Activated CD8-positive, alpha-beta T cell treated with anti-CD3 and anti-CD28 coated beads, Interleukin-2, amount 10 ng/mL, durations not matched to agents 7 days and 5 days (primary cell): ENCODE data around the gene THOC2. TPM values are rescaled to one million over a fixed set of nuclear protein-coding genes. Genes with fewer than 3 reads are reported as not detected.
"Not testable (repeated sequence)": the region's sequence is repeated elsewhere in the genome, so short reads cannot be mapped to it uniquely, and the experiment has no call there.

Source experiments
- ATAC-seq: fragments of 150-1000 bp; cut with Tn5 transposase; one replicate; pipeline ENCODE4 v1.10.0; 2021; ENCODE audit warnings: moderate library complexity
- CTCF ChIA-PET: fragments of 350-600 bp; sonication (Branson Sonifier 250); formaldehyde crosslinking; loops from one replicate; lab custom pipeline; 2021; ENCODE audit warnings: antibody characterized with exemption; lab: Charles Lee
- POLR2A ChIA-PET: fragments of 350-600 bp; sonication (Branson Sonifier 250); formaldehyde crosslinking; loops from one replicate; lab custom pipeline; 2021; ENCODE audit warnings: antibody characterized with exemption; lab: Charles Lee
- DNase-seq: peaks from one replicate; pipeline ENCODE4 v3.0.0-alpha.2; 2020
- H3K27ac Mint-ChIP-seq: one replicate; pipeline ENCODE4 v1.8.0; 2021; ENCODE audit warnings: mild to moderate bottlenecking, mixed read lengths
- H3K27me3 Mint-ChIP-seq: one replicate; pipeline ENCODE4 v1.8.0; 2021; ENCODE audit warnings: low read depth, mixed read lengths
- H3K36me3 Mint-ChIP-seq: one replicate; pipeline ENCODE4 v1.8.0; 2021; ENCODE audit warnings: low read depth, mixed read lengths
- H3K4me1 Mint-ChIP-seq: one replicate; pipeline ENCODE4 v1.8.0; 2021; ENCODE audit warnings: low read depth, mixed read lengths
- H3K4me3 Mint-ChIP-seq: one replicate; pipeline ENCODE4 v1.8.0; 2021; ENCODE audit warnings: mild to moderate bottlenecking, mixed read lengths
- H3K9me3 Mint-ChIP-seq: one replicate; pipeline ENCODE4 v1.8.0; 2022; ENCODE audit warnings: mixed read lengths; ENCODE audit not compliant: insufficient read depth
- total RNA-seq, 2 experiments: library from RNA; stranded (reverse); gene quantifications; one replicate each; pipeline ENCODE4 v1.2.3, GENCODE V29; 2021

THOC2 gene
- total RNA-seq, 2 experiments from 2014 or later = 78.9 to 83.4 TPM

DNA sequence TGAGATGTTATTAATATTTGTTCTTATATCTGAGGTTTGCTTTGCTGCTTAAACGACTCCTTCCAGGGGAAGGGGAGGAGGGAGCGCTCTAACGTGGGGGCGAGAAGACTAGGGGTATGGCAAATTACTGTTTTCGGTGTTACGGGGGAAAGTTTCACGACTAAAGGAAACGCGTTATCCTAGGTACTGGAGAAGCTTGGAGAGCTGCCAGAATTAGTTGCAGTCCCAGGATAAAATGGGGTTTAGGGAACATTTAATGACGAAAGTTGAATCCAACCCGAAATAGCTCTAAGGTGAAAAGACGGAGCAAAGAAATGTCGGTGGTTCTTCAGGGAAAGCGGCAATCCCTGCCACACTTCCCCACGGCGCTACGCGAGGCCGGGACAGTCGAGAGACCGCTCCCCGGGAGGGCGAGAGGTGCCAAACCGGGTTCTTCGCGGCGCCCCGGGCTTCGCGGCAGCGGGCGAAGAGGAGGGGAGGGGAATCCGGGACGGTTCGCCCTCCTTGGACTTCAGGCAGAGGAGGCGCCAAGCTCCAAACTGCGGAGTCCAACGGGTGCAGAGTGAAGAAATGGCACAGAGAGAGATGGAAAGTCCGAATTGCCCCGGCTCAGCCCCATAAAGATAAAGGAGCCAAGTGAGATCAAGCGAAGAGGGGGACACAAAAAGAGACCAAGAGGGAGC lies 724 bp downstream of the THOC2 start:
- Mint-ChIP-seq H3K36me3 (peaks cover 4% of the 10 kb centered on the region), H3K27ac (peak overlapping the region; percentile 92), H3K4me3 (peak overlapping the region; percentile 91), H3K4me1 (peaks cover 26% of the 10 kb centered on the region), H3K9me3 (no peaks in the 10 kb centered on the region), H3K27me3 (no peaks in the 10 kb centered on the region)
- ChIA-PET CTCF (interaction anchor here (0.6 to 1.3 kb wide), 2 partner anchors 101 to 506 kb away, joined by 3 read pairs; no protein-coding TSS in a partner anchor), POLR2A (interaction anchor here (0.6 to 0.7 kb wide), 2 partner anchors 228 to 608 kb away, joined by 3 to 4 read pairs; no protein-coding TSS in a partner anchor)
- peak; percentile 51 for ATAC-seq
- DNase-seq = peak; percentile 21

DNA sequence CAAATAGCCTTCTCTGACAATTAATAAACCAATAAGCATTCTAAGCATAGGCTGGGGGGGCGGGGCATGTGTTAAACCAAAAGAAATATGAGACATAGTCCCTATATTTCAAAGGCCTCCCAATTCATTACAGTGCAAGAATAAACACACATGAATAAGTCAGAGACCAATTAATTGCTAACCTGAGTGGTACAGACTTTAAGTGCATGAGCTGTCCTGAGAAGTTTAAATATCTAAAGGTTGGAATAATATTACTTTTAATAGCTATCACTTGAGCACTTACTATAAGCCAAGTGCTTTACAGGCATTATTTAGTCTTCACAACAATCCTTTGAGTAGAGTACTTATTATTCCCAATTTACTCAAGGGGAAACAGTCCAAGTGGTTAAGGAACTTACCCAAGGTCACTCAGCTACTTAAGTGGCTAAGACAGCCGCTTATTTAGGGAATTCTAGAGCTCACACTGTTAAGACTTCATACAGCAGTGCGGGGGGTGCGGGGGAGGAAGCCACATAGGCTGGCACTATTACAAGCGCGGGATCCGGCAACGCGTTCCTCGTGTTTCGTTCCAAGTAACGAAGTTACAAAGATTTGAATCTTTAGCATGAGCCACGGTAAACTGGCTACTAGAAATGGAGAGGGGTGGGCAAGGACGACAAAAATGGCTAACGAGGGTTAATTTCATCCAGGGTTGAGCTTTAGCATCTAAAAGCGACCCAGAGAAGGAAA lies 1.4 kb downstream of the THOC2 start:
- ATAC-seq = no peak
- CTCF ChIA-PET = interaction anchor here (1.1 to 1.3 kb wide), 2 partner anchors 13 to 102 kb away, joined by 3 read pairs; no protein-coding TSS in a partner anchor

DNA sequence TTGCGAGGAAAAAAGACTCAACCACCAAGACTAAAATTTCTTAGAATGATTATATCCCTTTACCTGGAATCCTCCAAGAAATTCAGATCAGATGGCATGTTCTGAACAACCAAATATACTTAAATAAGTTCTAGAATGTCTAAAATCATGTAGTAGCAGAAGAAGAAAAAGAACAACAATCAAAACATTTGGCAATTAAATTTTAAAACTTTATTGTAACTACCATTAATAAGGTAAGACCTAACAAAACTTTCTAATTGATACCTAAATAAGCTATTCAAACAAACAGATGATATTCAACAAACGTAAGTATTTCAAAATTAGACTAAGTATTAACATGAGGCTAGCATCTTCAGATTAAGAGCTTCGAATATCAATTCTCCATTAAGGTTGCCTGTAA lies 4.3 kb downstream of the THOC2 start:
- ChIA-PET CTCF (interaction anchor here (0.6 to 1.4 kb wide), 2 partner anchors 106 to 144 kb away, joined by 3 read pairs; no protein-coding TSS in a partner anchor), POLR2A (no interaction called here)
- DNase-seq (no peak), ATAC-seq (no peak)
- Mint-ChIP-seq H3K27me3 (no peaks in the 10 kb centered on the region), H3K4me3 (peak overlapping the region; percentile 22), H3K9me3 (no peaks in the 10 kb centered on the region), H3K27ac (no peak overlapping the region), H3K36me3 (peaks cover 7% of the 10 kb centered on the region), H3K4me1 (peaks cover 26% of the 10 kb centered on the region)

More for the DNA sequence above, 1.4 kb downstream of the THOC2 start:
- no peaks in the 10 kb centered on the region for H3K27me3 Mint-ChIP-seq
- peak overlapping the region; percentile 91 for H3K4me3 Mint-ChIP-seq
- H3K36me3 Mint-ChIP-seq = peaks cover 4% of the 10 kb centered on the region
- POLR2A ChIA-PET = interaction anchor here (0.6 kb wide), 1 partner anchor 34 kb away, joined by 3 read pairs; no protein-coding TSS in a partner anchor
- H3K4me1 Mint-ChIP-seq = peaks cover 26% of the 10 kb centered on the region
- H3K9me3 Mint-ChIP-seq = no peaks in the 10 kb centered on the region
- peak; percentile 27 for DNase-seq
- peak overlapping the region; percentile 92 for H3K27ac Mint-ChIP-seq

DNA sequence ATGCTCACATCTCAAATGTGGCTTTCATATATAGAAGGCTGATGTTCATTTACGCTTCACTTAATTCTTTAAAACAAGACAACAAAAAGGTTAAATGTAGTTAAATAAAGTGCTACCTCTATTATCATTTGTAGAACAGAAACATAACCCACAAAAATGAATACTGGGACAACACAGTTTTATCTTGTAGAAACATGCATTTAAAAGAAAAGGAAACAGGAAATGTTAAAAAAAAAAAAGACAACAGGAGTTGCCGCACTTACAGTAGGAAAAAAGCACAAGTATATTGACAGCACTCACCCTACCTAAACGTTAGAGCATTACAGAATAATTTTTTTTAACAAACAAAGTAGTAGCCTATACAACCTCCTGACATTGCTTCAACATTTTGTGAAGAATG lies 4.8 kb downstream of the THOC2 start:
- CTCF ChIA-PET = no interaction called here
- Mint-ChIP-seq H3K27me3 (no peaks in the 10 kb centered on the region), H3K27ac (no peak overlapping the region), H3K4me3 (peak overlapping the region; percentile 22), H3K36me3 (peaks cover 9% of the 10 kb centered on the region), H3K4me1 (peaks cover 22% of the 10 kb centered on the region), H3K9me3 (no peaks in the 10 kb centered on the region)
- DNase-seq (no peak), ATAC-seq (no peak)
- POLR2A ChIA-PET = no interaction called here

DNA sequence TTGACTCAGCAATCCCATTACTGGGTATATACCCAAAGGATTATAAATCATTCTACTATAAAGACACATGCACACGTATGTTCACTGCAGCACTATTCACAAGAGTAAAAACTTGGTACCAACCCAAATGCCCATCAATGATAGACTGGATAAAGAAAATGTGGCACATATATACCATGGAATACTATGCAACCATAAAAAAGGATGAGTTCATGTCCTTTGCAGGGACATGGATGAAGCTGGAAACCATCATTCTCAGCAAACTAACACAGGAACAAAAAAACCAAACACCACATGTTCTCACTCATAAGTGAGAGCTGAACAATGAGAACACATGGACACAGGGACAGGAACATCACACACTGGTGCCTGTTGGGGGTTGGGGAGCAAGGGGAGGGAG lies 10.7 kb downstream of the THOC2 start:
- H3K27me3 Mint-ChIP-seq, DNase-seq, ATAC-seq, H3K27ac Mint-ChIP-seq, CTCF ChIA-PET, H3K4me1 Mint-ChIP-seq, POLR2A ChIA-PET, H3K9me3 Mint-ChIP-seq, H3K4me3 Mint-ChIP-seq: not testable (repeated sequence)
- peaks cover 17% of the 10 kb centered on the region for H3K36me3 Mint-ChIP-seq

DNA sequence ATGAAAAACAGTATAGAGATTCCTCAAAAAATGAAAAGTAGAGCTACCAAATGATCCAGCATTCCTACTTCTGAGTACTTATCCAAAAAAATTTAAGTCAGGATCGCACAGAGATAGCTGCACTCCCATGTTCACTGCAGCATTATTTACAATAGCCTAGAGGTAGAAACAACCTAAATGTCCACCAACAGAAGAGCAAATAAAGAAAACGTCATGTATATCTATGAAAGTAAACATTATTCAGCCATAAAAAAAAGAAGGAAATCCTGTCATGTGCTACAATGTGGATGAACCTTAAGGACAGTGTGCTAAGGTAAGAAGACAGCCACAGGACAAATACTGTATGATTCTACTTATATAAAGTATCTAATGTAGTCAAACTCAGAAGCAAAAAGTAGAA lies 12.4 kb downstream of the THOC2 start:
- ATAC-seq (no peak), DNase-seq (no peak)
- Mint-ChIP-seq H3K9me3 (no peaks in the 10 kb centered on the region), H3K27me3 (no peaks in the 10 kb centered on the region), H3K4me3 (no peak overlapping the region), H3K36me3 (peaks cover 24% of the 10 kb centered on the region), H3K4me1 (no peaks in the 10 kb centered on the region), H3K27ac (no peak overlapping the region)
- POLR2A ChIA-PET = no interaction called here
- CTCF ChIA-PET = no interaction called here

DNA sequence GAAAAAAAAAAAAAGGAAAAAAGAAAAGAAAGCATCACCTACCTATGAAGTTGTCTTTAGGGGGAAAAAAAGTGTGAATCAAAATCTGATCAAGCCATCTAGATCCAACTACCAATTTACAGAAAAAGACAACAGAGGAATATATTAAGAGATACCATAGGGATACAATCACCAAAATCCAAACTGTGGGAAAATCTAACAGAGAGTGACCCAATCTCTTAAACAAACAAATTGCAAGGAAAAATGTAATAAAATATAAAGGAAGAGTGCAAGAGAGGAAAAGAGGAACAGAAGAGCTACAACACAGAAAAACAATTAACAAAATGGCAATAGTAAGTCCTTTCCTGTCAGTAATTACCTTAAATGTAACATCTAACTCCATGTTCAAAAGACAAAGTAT lies 19.0 kb downstream of the THOC2 start:
- ChIA-PET CTCF (no interaction called here), POLR2A (no interaction called here)
- Mint-ChIP-seq H3K4me3 (no peak overlapping the region), H3K9me3 (no peaks in the 10 kb centered on the region), H3K36me3 (peaks cover 20% of the 10 kb centered on the region), H3K4me1 (peaks cover 2% of the 10 kb centered on the region), H3K27me3 (no peaks in the 10 kb centered on the region), H3K27ac (no peak overlapping the region)
- ATAC-seq = no peak
- DNase-seq = no peak

DNA sequence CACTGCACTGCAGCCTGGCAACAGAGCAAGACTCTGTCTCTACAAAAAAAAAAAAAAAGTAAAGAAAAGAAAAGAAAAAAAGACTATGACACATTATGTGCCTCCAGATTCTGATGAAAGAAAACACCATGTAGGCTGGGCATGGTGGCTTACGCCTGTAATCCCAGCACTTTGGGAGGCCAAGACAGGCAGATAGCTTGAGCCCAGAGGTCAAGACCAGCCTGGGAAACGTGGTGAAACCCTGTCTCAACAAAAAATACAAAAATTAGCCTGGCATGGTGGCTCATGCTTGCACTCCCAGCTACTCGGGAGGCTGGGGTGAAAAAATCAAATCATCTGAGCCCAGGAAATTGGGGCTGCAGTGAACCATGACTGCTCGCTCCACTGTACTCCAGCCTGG lies 19.4 kb downstream of the THOC2 start:
- ATAC-seq (no peak), DNase-seq (no peak)
- POLR2A ChIA-PET = no interaction called here
- Mint-ChIP-seq H3K4me1 (peaks cover 2% of the 10 kb centered on the region), H3K27me3 (no peaks in the 10 kb centered on the region), H3K9me3 (no peaks in the 10 kb centered on the region), H3K36me3 (peaks cover 17% of the 10 kb centered on the region), H3K27ac (no peak overlapping the region), H3K4me3 (no peak overlapping the region)
- CTCF ChIA-PET = no interaction called here

DNA sequence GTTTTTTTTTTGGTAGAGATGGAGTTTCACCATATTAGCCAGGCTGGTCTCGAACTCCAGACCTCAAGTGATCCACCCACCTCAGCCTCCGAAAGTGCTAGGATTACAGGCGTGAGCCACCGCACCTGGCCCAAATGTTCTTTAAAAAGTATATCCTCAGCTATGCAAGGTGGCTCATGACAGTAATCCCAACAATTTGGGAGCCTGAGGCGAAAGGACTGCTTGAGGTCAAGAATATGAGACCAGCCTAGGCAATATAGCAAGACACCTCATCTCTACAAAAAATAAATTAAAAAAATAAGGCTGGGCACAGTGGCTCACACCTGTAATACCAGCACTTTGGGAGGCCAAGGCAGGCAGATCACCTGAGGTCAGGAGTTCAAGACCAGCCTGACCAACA lies 21.7 kb downstream of the THOC2 start:
- H3K9me3 Mint-ChIP-seq, H3K4me3 Mint-ChIP-seq, POLR2A ChIA-PET, DNase-seq, H3K4me1 Mint-ChIP-seq, ATAC-seq, H3K27ac Mint-ChIP-seq, CTCF ChIA-PET, H3K27me3 Mint-ChIP-seq: not testable (repeated sequence)
- peaks cover 10% of the 10 kb centered on the region for H3K36me3 Mint-ChIP-seq

DNA sequence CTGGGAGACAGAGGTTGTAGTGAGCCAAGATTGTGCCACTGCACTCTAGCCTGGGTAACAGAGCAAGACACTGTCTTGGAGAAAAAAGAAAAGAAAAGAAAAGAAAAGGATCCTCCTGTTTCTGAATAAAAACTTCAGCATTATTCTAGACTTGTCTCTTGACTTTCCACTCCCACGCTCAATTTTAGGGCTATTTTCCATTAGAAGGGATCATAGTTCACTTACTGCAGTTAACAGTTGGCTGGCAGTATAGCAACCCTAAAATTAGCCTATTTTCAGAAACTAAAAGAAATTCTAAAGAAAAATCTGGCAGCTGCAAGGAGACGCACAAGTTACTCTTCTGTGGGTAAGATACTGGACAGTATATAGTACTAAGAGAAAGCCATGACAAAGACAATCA lies 28.1 kb downstream of the THOC2 start:
- H3K4me3 Mint-ChIP-seq = no peak overlapping the region
- CTCF ChIA-PET = no interaction called here
- H3K9me3 Mint-ChIP-seq = no peaks in the 10 kb centered on the region
- ATAC-seq (no peak), DNase-seq (no peak)
- H3K4me1 Mint-ChIP-seq = no peaks in the 10 kb centered on the region
- POLR2A ChIA-PET = no interaction called here
- no peaks in the 10 kb centered on the region for H3K27me3 Mint-ChIP-seq
- H3K36me3 Mint-ChIP-seq = peaks cover 5% of the 10 kb centered on the region
- no peak overlapping the region for H3K27ac Mint-ChIP-seq

DNA sequence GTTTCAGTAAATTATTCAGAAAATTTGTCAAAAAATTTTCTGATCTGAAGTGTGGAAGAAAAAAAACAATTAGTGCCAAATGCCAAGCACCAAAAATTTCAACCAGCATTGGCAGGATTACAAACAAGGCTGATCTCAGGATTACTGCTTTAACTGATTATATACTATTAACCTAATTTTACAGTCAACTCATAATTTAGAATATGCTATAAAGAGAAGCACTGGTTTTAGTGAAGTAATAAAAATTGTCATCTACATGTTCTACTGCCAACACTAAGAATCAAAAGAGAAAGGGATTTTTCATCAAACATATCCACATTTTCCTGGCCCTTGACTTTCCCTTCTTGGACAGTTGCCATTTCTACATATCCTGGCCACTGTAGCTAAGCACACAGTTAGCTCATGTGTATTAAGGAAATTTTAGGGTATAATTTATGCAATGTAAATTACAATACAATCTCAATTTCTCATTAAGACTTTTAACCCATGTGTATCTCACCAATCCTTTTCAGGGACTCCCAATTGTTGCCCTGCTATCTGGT lies 33.8 kb downstream of the THOC2 start:
- H3K27me3 Mint-ChIP-seq = no peaks in the 10 kb centered on the region
- ATAC-seq (no peak), DNase-seq (no peak)
- H3K9me3 Mint-ChIP-seq = no peaks in the 10 kb centered on the region
- CTCF ChIA-PET = no interaction called here
- H3K27ac Mint-ChIP-seq = no peak overlapping the region
- H3K36me3 Mint-ChIP-seq = no peaks in the 10 kb centered on the region
- no peak overlapping the region for H3K4me3 Mint-ChIP-seq
- POLR2A ChIA-PET = no interaction called here
- H3K4me1 Mint-ChIP-seq = peaks cover 2% of the 10 kb centered on the region

DNA sequence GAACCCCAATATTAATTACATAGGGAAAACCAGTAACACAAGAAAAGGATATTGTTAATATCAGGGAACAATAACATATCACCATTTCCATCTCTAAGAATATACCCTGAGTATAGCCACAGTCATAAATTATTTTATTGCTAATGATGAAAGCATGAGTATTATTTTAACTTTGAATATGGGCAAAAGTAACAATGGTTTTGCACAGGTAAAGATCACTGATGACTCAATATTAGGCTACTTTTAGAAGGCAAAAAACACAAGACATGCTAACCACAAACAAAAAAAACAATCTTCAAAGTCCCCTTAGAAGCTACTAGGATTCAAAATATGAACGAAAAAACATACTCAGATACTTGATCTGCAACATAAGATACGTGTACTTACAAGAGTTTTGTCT lies 36.5 kb downstream of the THOC2 start:
- Mint-ChIP-seq H3K27me3 (no peaks in the 10 kb centered on the region), H3K4me1 (peaks cover 2% of the 10 kb centered on the region), H3K36me3 (peaks cover 3% of the 10 kb centered on the region), H3K9me3 (no peaks in the 10 kb centered on the region), H3K27ac (no peak overlapping the region), H3K4me3 (no peak overlapping the region)
- ChIA-PET CTCF (no interaction called here), POLR2A (no interaction called here)
- no peak for ATAC-seq
- no peak for DNase-seq
